GM12892 (cell line): ENCODE measurements around the gene GGT5.
A peak's percentile ranks its signal among the peaks of the same experiment; 100 is the strongest.

Experiments
- DNase-seq: peaks from one replicate; pipeline ENCODE4 v3.0.0; 2011; ENCODE audit not compliant: insufficient read length
- FAIRE-seq: peaks from 2 replicates; lab custom pipeline; 2011; peaks lifted over from hg19 to GRCh38; lab: Jason Lieb, UNC
- POLR2A ChIP-seq: IDR thresholded peaks from 2 replicates; pipeline ENCODE4 v1.6.1; 2011; ENCODE audit warnings: low read depth, low read length, control low read depth
- POLR2AphosphoS5 ChIP-seq: IDR thresholded peaks from 2 replicates; pipeline ENCODE4 v1.6.1; 2011; ENCODE audit warnings: low read depth, low read length, control low read depth
- TAF1 ChIP-seq: IDR thresholded peaks from 2 replicates; pipeline ENCODE4 v1.6.1; 2011; ENCODE audit warnings: low read depth, mild to moderate bottlenecking, control low read depth, low read length, borderline replicate concordance

GGT5 gene

GRCh38 chr22:24233235-24233634, 11.6 kb downstream of the GGT5 start:
- no peak for DNase-seq
- no peak for TF ChIP-seq POLR2AphosphoS5
- no peak for TF ChIP-seq TAF1
- no peak for TF ChIP-seq POLR2A
- FAIRE-seq, result no peak

- no peak for FAIRE-seq
- TF ChIP-seq TAF1, result no peak
- no peak for TF ChIP-seq POLR2AphosphoS5
- no peak for TF ChIP-seq POLR2A
- DNase-seq, result no peak
Observed at GRCh38 chr22:24232725-24233124, 12.2 kb downstream of the GGT5 start.

- TF ChIP-seq POLR2A, result no peak
- no peak for TF ChIP-seq TAF1
- TF ChIP-seq POLR2AphosphoS5, result no peak
- FAIRE-seq (no peak), DNase-seq (no peak)
Observed at GRCh38 chr22:24232124-24232523, 12.8 kb downstream of the GGT5 start.

GRCh38 chr22:24231706-24232105, 13.2 kb downstream of the GGT5 start:
- no peak for TF ChIP-seq POLR2AphosphoS5
- TF ChIP-seq TAF1, result no peak
- no peak for TF ChIP-seq POLR2A
- DNase-seq (no peak), FAIRE-seq (no peak)

- DNase-seq (peak; percentile 65), FAIRE-seq (no peak)
- TF ChIP-seq TAF1 (no peak), POLR2A (no peak), POLR2AphosphoS5 (no peak)
Observed at GRCh38 chr22:24230911-24231656, 13.8 kb downstream of the GGT5 start.

- no peak for DNase-seq
- no peak for TF ChIP-seq TAF1
- no peak for TF ChIP-seq POLR2A
- TF ChIP-seq POLR2AphosphoS5, result no peak
- no peak for FAIRE-seq
Observed at GRCh38 chr22:24225951-24226350, 18.9 kb downstream of the GGT5 start.

GRCh38 chr22:24225044-24225601, 19.8 kb downstream of the GGT5 start:
- TF ChIP-seq POLR2A (no peak), POLR2AphosphoS5 (no peak), TAF1 (no peak)
- no peak for FAIRE-seq
- no peak for DNase-seq

GRCh38 chr22:24224468-24224867, 20.4 kb downstream of the GGT5 start:
- DNase-seq (no peak), FAIRE-seq (no peak)
- TF ChIP-seq TAF1, result no peak
- TF ChIP-seq POLR2AphosphoS5, result no peak
- no peak for TF ChIP-seq POLR2A

GRCh38 chr22:24219750-24220149, 25.1 kb downstream of the GGT5 start:
- DNase-seq (no peak), FAIRE-seq (no peak)
- TF ChIP-seq TAF1 (no peak), POLR2AphosphoS5 (no peak)

GRCh38 chr22:24217384-24217783, 27.5 kb downstream of the GGT5 start:
- no peak for DNase-seq
- TF ChIP-seq POLR2AphosphoS5 (no peak), POLR2A (no peak), TAF1 (no peak)
- FAIRE-seq, result no peak

- FAIRE-seq (no peak), DNase-seq (no peak)
- TF ChIP-seq POLR2AphosphoS5 (no peak), POLR2A (no peak), TAF1 (no peak)
Observed at GRCh38 chr22:24216541-24217209, 28.2 kb downstream of the GGT5 start.
